C4-2B (cell line): ENCODE measurements around the gene RAE1.
"Not testable (repeated sequence)": the region's sequence is repeated elsewhere in the genome, so short reads cannot be mapped to it uniquely, and the experiment has no call there.

ENCODE experiments used
- H3K27ac ChIP-seq: fragments of 450-650 bp; 2 replicates; pipeline ENCODE4 v1.5.1; 2017
- ZFX ChIP-seq: fragments of 450-650 bp; IDR thresholded peaks from 2 replicates; pipeline ENCODE4 v1.6.1; 2017
- TF ChIP-seq, protein P1 (sequence below): fragments of 450-650 bp; conservative IDR thresholded peaks from 2 replicates; pipeline ENCODE4 v1.5.1; 2017; ENCODE audit warnings: mild to moderate bottlenecking

Gene RAE1

DNA sequence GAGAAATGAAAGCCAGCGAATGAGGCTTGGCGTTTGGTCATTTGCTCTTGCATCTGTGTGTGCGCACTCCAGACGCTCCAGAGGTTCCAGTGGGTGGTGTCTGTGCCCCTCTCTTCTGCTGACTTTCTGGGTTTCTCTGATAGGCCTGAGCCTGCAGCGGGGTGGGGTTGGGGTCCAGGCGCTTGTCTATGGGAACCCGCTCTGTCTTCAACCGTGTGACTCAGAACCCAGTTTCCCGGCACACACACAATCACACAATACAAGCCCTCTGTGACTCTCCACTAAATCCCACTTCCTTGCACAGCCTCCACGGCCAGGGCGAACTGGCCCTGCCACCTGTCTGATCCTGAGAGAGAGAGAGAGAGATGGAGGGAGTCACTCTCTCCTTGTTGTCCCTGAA lies 64.7 kb downstream of the RAE1 start:
- no peak overlapping the region for H3K27ac ChIP-seq
- no peak for TF ChIP-seq ZFX
- TF ChIP-seq, protein P1, sequence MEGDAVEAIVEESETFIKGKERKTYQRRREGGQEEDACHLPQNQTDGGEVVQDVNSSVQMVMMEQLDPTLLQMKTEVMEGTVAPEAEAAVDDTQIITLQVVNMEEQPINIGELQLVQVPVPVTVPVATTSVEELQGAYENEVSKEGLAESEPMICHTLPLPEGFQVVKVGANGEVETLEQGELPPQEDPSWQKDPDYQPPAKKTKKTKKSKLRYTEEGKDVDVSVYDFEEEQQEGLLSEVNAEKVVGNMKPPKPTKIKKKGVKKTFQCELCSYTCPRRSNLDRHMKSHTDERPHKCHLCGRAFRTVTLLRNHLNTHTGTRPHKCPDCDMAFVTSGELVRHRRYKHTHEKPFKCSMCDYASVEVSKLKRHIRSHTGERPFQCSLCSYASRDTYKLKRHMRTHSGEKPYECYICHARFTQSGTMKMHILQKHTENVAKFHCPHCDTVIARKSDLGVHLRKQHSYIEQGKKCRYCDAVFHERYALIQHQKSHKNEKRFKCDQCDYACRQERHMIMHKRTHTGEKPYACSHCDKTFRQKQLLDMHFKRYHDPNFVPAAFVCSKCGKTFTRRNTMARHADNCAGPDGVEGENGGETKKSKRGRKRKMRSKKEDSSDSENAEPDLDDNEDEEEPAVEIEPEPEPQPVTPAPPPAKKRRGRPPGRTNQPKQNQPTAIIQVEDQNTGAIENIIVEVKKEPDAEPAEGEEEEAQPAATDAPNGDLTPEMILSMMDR: no peak

DNA sequence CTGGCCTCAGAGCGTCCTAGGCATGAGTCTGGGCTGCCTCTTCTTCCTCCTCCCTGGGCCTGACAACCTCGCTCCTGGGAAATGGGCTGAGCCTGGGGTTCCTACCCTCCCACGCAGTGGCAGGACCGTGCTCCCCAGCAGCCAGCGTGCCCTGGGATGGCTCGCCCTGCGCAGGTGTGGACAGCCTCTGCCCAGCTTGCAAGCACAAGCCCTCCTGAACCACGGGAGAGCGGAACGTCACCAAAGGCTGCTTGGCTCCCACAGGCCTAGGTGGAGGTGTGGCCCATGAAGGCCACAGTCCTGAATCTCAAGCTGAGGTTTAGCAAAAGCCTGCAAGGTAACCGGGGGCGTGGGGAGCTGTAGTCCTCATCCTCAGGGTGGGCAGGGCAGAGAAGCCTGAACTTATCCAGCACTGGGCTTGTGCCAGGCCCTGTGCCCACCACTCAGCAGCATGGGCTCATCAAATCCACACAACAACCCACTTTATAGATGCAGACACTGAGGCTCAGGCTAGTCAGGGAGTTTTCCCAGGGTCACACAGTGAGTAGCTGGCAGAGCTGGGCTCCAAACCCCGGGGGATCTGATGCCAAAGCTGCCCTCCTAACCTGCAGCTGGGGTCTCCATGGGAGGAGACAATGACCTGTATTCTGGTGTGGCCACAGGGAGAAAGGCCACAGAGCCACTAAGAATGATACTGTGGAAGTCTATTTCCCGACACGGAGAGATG lies 65.4 kb downstream of the RAE1 start:
- no peak overlapping the region for H3K27ac ChIP-seq
- TF ChIP-seq, protein P1: no peak
- TF ChIP-seq ZFX: no peak

DNA sequence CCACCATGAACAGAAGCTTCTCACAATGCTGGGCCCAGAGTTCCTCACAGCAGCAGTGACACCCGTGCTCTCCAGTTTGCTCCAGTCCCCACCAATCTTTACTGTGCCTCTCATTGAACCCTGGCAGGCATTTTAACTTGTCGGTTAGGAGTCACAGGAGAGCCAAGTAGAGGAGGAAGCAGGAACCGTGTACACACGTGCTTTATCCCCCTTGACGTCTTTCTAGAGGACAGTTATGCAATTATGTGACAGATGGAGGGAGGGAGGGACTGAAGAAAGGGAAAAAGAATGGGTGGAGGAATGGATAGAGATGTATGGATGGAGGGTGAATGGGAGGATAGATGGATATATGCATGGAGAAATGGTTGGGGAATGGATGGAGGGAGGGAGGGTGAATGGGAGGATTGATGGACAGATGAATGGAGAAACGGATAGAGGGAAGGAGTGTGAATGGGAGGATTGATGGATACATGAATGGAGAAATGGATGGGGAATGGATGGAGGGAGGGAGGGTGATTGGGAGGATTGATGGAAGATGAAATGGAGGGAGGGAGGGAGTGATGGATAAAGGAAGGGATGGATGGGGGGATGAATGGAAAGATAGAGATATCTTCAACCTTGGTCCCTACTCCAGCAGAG lies 66.1 kb downstream of the RAE1 start:
- TF ChIP-seq ZFX: no peak
- TF ChIP-seq, protein P1: no peak
- H3K27ac ChIP-seq: no peak overlapping the region

DNA sequence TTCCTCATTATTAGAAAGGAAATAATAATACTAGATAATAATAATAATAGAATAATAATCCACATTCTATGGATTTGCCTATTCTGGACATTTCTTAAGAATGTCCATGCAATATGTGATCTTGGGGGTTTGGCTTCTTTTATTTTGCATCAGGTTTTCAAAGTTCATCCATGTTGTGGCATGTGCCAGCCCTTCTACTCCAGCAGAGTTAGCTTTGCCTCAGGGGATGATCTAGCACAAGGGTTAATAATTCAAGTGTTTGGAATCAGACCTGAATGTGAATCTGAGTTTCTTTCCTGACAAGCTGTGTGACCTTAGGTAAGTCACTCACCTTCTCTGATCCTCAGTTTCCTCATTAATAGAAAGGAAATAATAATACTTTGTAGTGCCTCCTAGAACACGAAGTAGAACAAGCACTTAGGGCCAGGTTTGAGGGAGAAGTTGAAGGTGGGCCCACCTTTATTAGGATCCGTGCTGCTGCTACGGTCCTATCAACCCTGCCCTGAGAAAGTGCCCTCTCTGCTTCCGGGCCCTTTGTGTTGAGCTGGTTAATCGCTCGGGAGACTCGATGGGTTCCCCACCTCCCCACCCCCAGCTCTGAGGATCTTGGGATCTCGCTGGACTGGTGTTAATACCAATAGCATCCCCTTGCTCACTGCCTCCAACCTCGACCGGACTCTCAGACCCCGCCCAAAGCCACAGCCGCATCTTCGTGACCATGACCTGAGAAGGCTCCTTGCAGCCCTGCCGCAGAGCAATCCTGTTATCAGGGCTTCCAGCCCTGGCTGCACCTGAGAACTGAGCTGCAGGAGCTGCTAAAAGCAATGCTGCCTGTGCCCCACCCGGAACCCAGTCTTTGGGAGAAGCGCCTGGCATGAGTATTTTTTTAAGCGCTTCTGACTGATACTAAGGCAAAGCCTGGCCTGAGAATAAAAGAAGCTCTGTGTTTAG lies 67.0 kb downstream of the RAE1 start:
- H3K27ac ChIP-seq: no peak overlapping the region
- TF ChIP-seq ZFX: no peak
- TF ChIP-seq, protein P1: no peak

DNA sequence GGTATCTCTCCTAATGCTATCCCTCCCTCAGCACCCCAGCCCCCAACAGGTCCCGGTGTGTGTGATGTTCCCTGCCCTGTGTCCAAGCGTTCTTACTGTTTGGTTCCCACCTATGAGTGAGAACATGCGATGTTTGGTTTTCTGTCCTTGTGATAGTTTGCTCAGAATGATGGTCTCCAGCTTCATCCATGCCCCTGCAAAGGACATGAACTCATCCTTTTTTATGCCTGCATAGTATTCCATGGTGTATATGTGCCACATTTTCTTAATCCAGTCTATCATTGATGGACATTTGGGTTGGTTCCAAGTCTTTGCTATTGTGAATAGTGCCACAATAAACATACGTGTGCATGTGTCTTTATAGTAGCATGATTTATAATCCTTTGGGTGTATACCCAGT lies 68.4 kb downstream of the RAE1 start:
- not testable (repeated sequence) for H3K27ac ChIP-seq

DNA sequence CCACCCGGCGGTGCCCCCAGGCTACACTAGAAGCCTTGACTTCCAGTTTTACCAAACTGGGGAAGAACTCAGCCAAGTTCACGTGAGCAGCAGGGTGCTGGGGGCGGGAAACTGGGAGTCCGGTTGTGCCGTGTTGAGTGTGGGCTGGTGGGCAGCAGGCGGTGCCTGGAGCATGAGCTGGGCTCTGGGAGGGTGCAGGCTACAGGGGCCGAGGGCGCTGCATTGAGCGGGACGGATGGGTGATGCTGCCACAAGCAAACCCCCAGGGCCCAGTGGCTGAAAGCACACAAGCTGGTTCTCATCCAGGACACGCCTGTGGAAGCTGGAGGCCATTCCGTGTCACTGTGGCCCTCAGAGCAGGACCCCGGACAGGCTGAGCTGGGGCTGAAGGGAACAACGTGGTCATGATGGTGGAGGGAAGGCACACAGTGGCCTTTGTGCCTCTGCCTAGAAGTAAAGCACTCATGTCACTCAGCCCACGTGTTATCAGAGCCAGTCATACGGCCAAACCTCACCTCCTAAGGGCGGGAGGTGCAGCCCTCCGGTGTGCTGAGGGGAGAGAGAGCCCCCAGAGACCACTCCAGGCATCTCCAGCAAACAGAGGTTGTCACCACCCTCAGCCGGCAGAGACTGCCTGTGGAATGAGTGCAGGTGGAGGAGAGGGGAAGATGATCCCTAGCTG lies 69.7 kb downstream of the RAE1 start:
- TF ChIP-seq, protein P1: no peak
- TF ChIP-seq ZFX: no peak
- H3K27ac ChIP-seq: no peak overlapping the region
